Thyroid gland (tissue), 4 donors: ENCODE results near the gene TEX48. TPM values are rescaled to one million over a fixed set of nuclear protein-coding genes. Genes with fewer than 3 reads are reported as not detected.

Experiments used
- DNase-seq, 2 donors: peaks; one replicate each; pipeline ENCODE4 v3.0.0-alpha.2; 2019
- H3K27ac ChIP-seq, 3 donors: fragments of 200-600 bp; sonication (generic); 1 replicate in 2 of 3; 2 replicates in 1 of 3; pipeline ENCODE4 v1.5.1; 2016 to 2019; ENCODE audit warnings: mild to moderate bottlenecking in 1 of 3, moderate library complexity in 1 of 3
- H3K27me3 ChIP-seq: fragments of 200-600 bp; sonication (generic); one replicate; pipeline ENCODE4 v1.5.1; 2019
- H3K36me3 ChIP-seq, 2 donors: fragments of 200-600 bp; sonication (generic); one replicate each; pipeline ENCODE4 v1.5.1; 2016 to 2019
- H3K4me1 ChIP-seq, 2 donors: fragments of 200-600 bp; sonication (generic); one replicate each; pipeline ENCODE4 v1.5.1; 2017 to 2019
- H3K4me3 ChIP-seq, 3 donors: fragments of 200-600 bp; sonication (generic); replicated peaks in 1 of 3; 1 replicate in 2 of 3; 2 replicates in 1 of 3; pipeline ENCODE4 v1.5.1; 2016; ENCODE audit warnings: mild to moderate bottlenecking in 1 of 3
- H3K9me3 ChIP-seq: fragments of 200-600 bp; sonication (generic); one replicate; pipeline ENCODE4 v1.5.1; 2017
- CTCF ChIP-seq, 6 experiments: fragments of 200-600 bp in 3 of 6; fragments of 450-650 bp in 3 of 6; sonication (generic) in 3 of 6; IDR thresholded peaks; one replicate each; pipeline ENCODE4 v1.5.1; 2016 to 2019; ENCODE audit warnings: antibody characterized with exemption in 6 of 6, mild to moderate bottlenecking in 2 of 6, inconsistent platforms in 1 of 6, moderate library complexity in 1 of 6
- POLR2A ChIP-seq, 2 donors: fragments of 450-650 bp; IDR thresholded peaks; one replicate each; pipeline ENCODE4 v1.6.1; 2017; ENCODE audit warnings: antibody characterized with exemption in 2 of 2, mild to moderate bottlenecking in 2 of 2, moderate library complexity in 1 of 2
- WGBS, 2 donors: methylation state at CpG; one replicate each; pipeline ENCODE4 v1.1.5; 2017; 5-methylcytosine and 5-hydroxymethylcytosine counted together
- intact Hi-C: fragments of 100-400 bp; cut with DNase I; formaldehyde crosslinking; loops from one replicate; pipeline ENCODE4 v1.15.1; 2023
- total RNA-seq, 4 donors: library from RNA; depleted of rRNA; stranded (reverse); fragments of >200 nt; gene quantifications; one replicate each; pipeline ENCODE4 v1.2.3, GENCODE V29; 2016

Gene TEX48
- total RNA-seq, 4 donors from 2014 or later: not detected

- TF ChIP-seq POLR2A (IDR thresholded peaks at IDR 0.05) (no peak), CTCF (IDR thresholded peaks at IDR 0.05) (no peak)
- H3K9me3 ChIP-seq: no peaks in the 10 kb centered on the region
- H3K36me3 ChIP-seq: no peaks in the 10 kb centered on the region
- no peaks in the 10 kb centered on the region for H3K27me3 ChIP-seq
- H3K27ac ChIP-seq: no peak overlapping the region
- H3K4me1 ChIP-seq: peaks cover 0 to 9% of the 10 kb centered on the region in 2 donors
- no peak overlapping the region for H3K4me3 ChIP-seq
- 93% methylated on average over 7 of the region's 7 CpGs for WGBS, 2 donors
- DNase-seq: no peak
- intact Hi-C loops: no loop called here
Observed at GRCh38 chr9:114689813-114690212, 7.8 kb upstream of the TEX48 start.

- intact Hi-C loops: no loop called here
- Histone ChIP-seq H3K4me3 (no peak overlapping the region), H3K27ac (no peak overlapping the region), H3K9me3 (no peaks in the 10 kb centered on the region), H3K4me1 (peaks cover 0 to 9% of the 10 kb centered on the region in 2 donors), H3K36me3 (no peaks in the 10 kb centered on the region), H3K27me3 (no peaks in the 10 kb centered on the region)
- TF ChIP-seq CTCF (IDR thresholded peaks at IDR 0.05) (no peak), POLR2A (IDR thresholded peaks at IDR 0.05) (no peak)
- WGBS, 2 donors: 92 to 94% methylated on average over 3 of the region's 3 CpGs
- DNase-seq: no peak
Observed at GRCh38 chr9:114688909-114689610, 7.1 kb upstream of the TEX48 start.

GRCh38 chr9:114688379-114688778 lies 6.4 kb upstream of the TEX48 start:
- no peak for TF ChIP-seq POLR2A (IDR thresholded peaks at IDR 0.05)
- no peak for TF ChIP-seq CTCF (IDR thresholded peaks at IDR 0.05)
- Histone ChIP-seq H3K27me3 (no peaks in the 10 kb centered on the region), H3K36me3 (no peaks in the 10 kb centered on the region), H3K9me3 (no peaks in the 10 kb centered on the region), H3K27ac (no peak overlapping the region), H3K4me1 (peaks cover 0 to 6% of the 10 kb centered on the region in 2 donors), H3K4me3 (no peak overlapping the region)
- 93 to 96% methylated on average over 4 of the region's 4 CpGs for WGBS, 2 donors
- no peak for DNase-seq
- intact Hi-C loops: no loop called here

GRCh38 chr9:114687034-114687433 lies 5.0 kb upstream of the TEX48 start:
- intact Hi-C loops: no loop called here
- no peak for DNase-seq
- no peaks in the 10 kb centered on the region for H3K36me3 ChIP-seq
- H3K4me3 ChIP-seq: no peak overlapping the region
- no peaks in the 10 kb centered on the region for H3K27me3 ChIP-seq
- no peaks in the 10 kb centered on the region for H3K9me3 ChIP-seq
- TF ChIP-seq CTCF (IDR thresholded peaks at IDR 0.05) (no peak), POLR2A (IDR thresholded peaks at IDR 0.05) (no peak)
- no peak overlapping the region for H3K27ac ChIP-seq
- H3K4me1 ChIP-seq: no peaks in the 10 kb centered on the region

GRCh38 chr9:114685951-114686350 lies 4.0 kb upstream of the TEX48 start:
- H3K27ac ChIP-seq: no peak overlapping the region
- no peaks in the 10 kb centered on the region for H3K4me1 ChIP-seq
- no peak for DNase-seq
- intact Hi-C loops: no loop called here
- H3K4me3 ChIP-seq: no peak overlapping the region
- TF ChIP-seq CTCF (IDR thresholded peaks at IDR 0.05) (no peak), POLR2A (IDR thresholded peaks at IDR 0.05) (no peak)
- WGBS, 2 donors: 86 to 88% methylated on average over 5 of the region's 5 CpGs
- H3K27me3 ChIP-seq: no peaks in the 10 kb centered on the region
- no peaks in the 10 kb centered on the region for H3K36me3 ChIP-seq
- H3K9me3 ChIP-seq: no peaks in the 10 kb centered on the region
